Adipocyte (in vitro differentiated cells): Measurements from ENCODE around the gene TMEFF2.

ENCODE experiments used
- DNase-seq: peaks from one replicate; pipeline ENCODE4 v3.0.0-alpha.2; 2015; ENCODE audit warnings: low read depth
- H3K27me3 ChIP-seq: replicated peaks from 2 replicates; pipeline ENCODE4 v1.7.0; 2013; ENCODE audit warnings: mild to moderate bottlenecking, low read length, moderate library complexity; ENCODE audit not compliant: control insufficient read depth, insufficient read depth
- H3K36me3 ChIP-seq: 2 replicates; pipeline ENCODE4 v1.7.0; 2013; ENCODE audit warnings: low read length, mild to moderate bottlenecking, moderate library complexity; ENCODE audit not compliant: control insufficient read depth, insufficient read depth, severe bottlenecking
- H3K4me1 ChIP-seq: 2 replicates; pipeline ENCODE4 v1.7.0; 2013; ENCODE audit warnings: mild to moderate bottlenecking, low read length, moderate library complexity; ENCODE audit not compliant: control insufficient read depth, insufficient read depth
- H3K4me3 ChIP-seq: 2 replicates; pipeline ENCODE4 v1.7.0; 2013; ENCODE audit warnings: mild to moderate bottlenecking, low read length, moderate library complexity
- H3K9ac ChIP-seq: 2 replicates; pipeline ENCODE4 v1.7.0; 2013; ENCODE audit warnings: mild to moderate bottlenecking, low read length, moderate library complexity
- H3K9me3 ChIP-seq: 2 replicates; pipeline ENCODE4 v1.7.0; 2013; ENCODE audit warnings: mild to moderate bottlenecking, low read length, moderate library complexity; ENCODE audit not compliant: control insufficient read depth

Gene TMEFF2

GRCh38 chr2:192166946-192167345 lies 27.8 kb downstream of the TMEFF2 start:
- Histone ChIP-seq H3K36me3 (no peaks in the 10 kb centered on the region), H3K4me1 (peaks cover 12% of the 10 kb centered on the region), H3K9me3 (no peaks in the 10 kb centered on the region), H3K4me3 (no peak overlapping the region), H3K27me3 (no peaks in the 10 kb centered on the region), H3K9ac (no peak overlapping the region)
- no peak for DNase-seq

GRCh38 chr2:192165842-192166241 lies 28.9 kb downstream of the TMEFF2 start:
- H3K9me3 ChIP-seq, result no peaks in the 10 kb centered on the region
- DNase-seq, result no peak
- H3K27me3 ChIP-seq, result no peaks in the 10 kb centered on the region
- no peak overlapping the region for H3K9ac ChIP-seq
- peaks cover 15% of the 10 kb centered on the region for H3K4me1 ChIP-seq
- H3K36me3 ChIP-seq, result no peaks in the 10 kb centered on the region
- H3K4me3 ChIP-seq, result no peak overlapping the region

- no peaks in the 10 kb centered on the region for H3K27me3 ChIP-seq
- H3K4me1 ChIP-seq, result peaks cover 10% of the 10 kb centered on the region
- H3K36me3 ChIP-seq, result no peaks in the 10 kb centered on the region
- H3K9me3 ChIP-seq, result no peaks in the 10 kb centered on the region
- H3K4me3 ChIP-seq, result no peak overlapping the region
- DNase-seq, result peak; percentile 93
- peak overlapping the region; percentile 50 for H3K9ac ChIP-seq
Measured at GRCh38 chr2:192162392-192163042, 32.2 kb downstream of the TMEFF2 start.

- Histone ChIP-seq H3K4me1 (peaks cover 10% of the 10 kb centered on the region), H3K36me3 (no peaks in the 10 kb centered on the region), H3K27me3 (no peaks in the 10 kb centered on the region), H3K9ac (peak overlapping the region; percentile 50), H3K9me3 (no peaks in the 10 kb centered on the region), H3K4me3 (no peak overlapping the region)
- DNase-seq, result no peak
Measured at GRCh38 chr2:192161656-192162290, 33.0 kb downstream of the TMEFF2 start.

GRCh38 chr2:192159736-192160135 lies 35.0 kb downstream of the TMEFF2 start:
- H3K9me3 ChIP-seq, result no peaks in the 10 kb centered on the region
- no peak overlapping the region for H3K9ac ChIP-seq
- H3K4me1 ChIP-seq, result peaks cover 10% of the 10 kb centered on the region
- no peak overlapping the region for H3K4me3 ChIP-seq
- DNase-seq, result no peak
- no peaks in the 10 kb centered on the region for H3K27me3 ChIP-seq
- H3K36me3 ChIP-seq, result no peaks in the 10 kb centered on the region

GRCh38 chr2:192159208-192159607 lies 35.5 kb downstream of the TMEFF2 start:
- Histone ChIP-seq H3K4me1 (peaks cover 10% of the 10 kb centered on the region), H3K9me3 (no peaks in the 10 kb centered on the region), H3K36me3 (no peaks in the 10 kb centered on the region), H3K4me3 (no peak overlapping the region), H3K9ac (no peak overlapping the region), H3K27me3 (no peaks in the 10 kb centered on the region)
- DNase-seq, result no peak

- Histone ChIP-seq H3K4me1 (peaks cover 10% of the 10 kb centered on the region), H3K27me3 (no peaks in the 10 kb centered on the region), H3K9ac (no peak overlapping the region), H3K4me3 (no peak overlapping the region), H3K36me3 (no peaks in the 10 kb centered on the region), H3K9me3 (no peaks in the 10 kb centered on the region)
- DNase-seq, result no peak
Measured at GRCh38 chr2:192157776-192158175, 37.0 kb downstream of the TMEFF2 start.

- DNase-seq, result peak; percentile 67
- Histone ChIP-seq H3K4me1 (peaks cover 11% of the 10 kb centered on the region), H3K9me3 (no peaks in the 10 kb centered on the region), H3K36me3 (no peaks in the 10 kb centered on the region), H3K27me3 (no peaks in the 10 kb centered on the region), H3K4me3 (no peak overlapping the region), H3K9ac (no peak overlapping the region)
Measured at GRCh38 chr2:192155511-192156118, 39.1 kb downstream of the TMEFF2 start.

GRCh38 chr2:192153561-192153960 lies 41.2 kb downstream of the TMEFF2 start:
- no peaks in the 10 kb centered on the region for H3K36me3 ChIP-seq
- H3K27me3 ChIP-seq, result no peaks in the 10 kb centered on the region
- H3K4me3 ChIP-seq, result no peak overlapping the region
- H3K4me1 ChIP-seq, result peaks cover 23% of the 10 kb centered on the region
- no peaks in the 10 kb centered on the region for H3K9me3 ChIP-seq
- no peak for DNase-seq
- no peak overlapping the region for H3K9ac ChIP-seq

GRCh38 chr2:192151853-192152252 lies 42.9 kb downstream of the TMEFF2 start:
- H3K36me3 ChIP-seq, result no peaks in the 10 kb centered on the region
- H3K9me3 ChIP-seq, result no peaks in the 10 kb centered on the region
- no peak overlapping the region for H3K4me3 ChIP-seq
- H3K9ac ChIP-seq, result no peak overlapping the region
- H3K27me3 ChIP-seq, result no peaks in the 10 kb centered on the region
- peaks cover 34% of the 10 kb centered on the region for H3K4me1 ChIP-seq
- DNase-seq, result no peak

GRCh38 chr2:192150166-192150565 lies 44.6 kb downstream of the TMEFF2 start:
- H3K9me3 ChIP-seq, result no peaks in the 10 kb centered on the region
- H3K36me3 ChIP-seq, result no peaks in the 10 kb centered on the region
- H3K4me1 ChIP-seq, result peaks cover 50% of the 10 kb centered on the region
- no peak overlapping the region for H3K9ac ChIP-seq
- no peaks in the 10 kb centered on the region for H3K27me3 ChIP-seq
- no peak overlapping the region for H3K4me3 ChIP-seq
- DNase-seq, result peak; percentile 35
